Measurements from ENCODE around the gene KCNK3.

Gene KCNK3

GRCh38 chr2:26738481-26738880, 46.0 kb downstream of the KCNK3 start:
- no peak for DNase-seq (ENCODE audit: low read depth)
- H3K4me3 ChIP-seq (ENCODE audit: low read length): no peak overlapping the region
- TF ChIP-seq, protein P1, sequence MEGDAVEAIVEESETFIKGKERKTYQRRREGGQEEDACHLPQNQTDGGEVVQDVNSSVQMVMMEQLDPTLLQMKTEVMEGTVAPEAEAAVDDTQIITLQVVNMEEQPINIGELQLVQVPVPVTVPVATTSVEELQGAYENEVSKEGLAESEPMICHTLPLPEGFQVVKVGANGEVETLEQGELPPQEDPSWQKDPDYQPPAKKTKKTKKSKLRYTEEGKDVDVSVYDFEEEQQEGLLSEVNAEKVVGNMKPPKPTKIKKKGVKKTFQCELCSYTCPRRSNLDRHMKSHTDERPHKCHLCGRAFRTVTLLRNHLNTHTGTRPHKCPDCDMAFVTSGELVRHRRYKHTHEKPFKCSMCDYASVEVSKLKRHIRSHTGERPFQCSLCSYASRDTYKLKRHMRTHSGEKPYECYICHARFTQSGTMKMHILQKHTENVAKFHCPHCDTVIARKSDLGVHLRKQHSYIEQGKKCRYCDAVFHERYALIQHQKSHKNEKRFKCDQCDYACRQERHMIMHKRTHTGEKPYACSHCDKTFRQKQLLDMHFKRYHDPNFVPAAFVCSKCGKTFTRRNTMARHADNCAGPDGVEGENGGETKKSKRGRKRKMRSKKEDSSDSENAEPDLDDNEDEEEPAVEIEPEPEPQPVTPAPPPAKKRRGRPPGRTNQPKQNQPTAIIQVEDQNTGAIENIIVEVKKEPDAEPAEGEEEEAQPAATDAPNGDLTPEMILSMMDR (conservative IDR thresholded peaks at IDR 0.05; ENCODE audit: low read depth, low read length): no peak

GRCh38 chr2:26739514-26739913, 47.0 kb downstream of the KCNK3 start:
- H3K4me3 ChIP-seq (ENCODE audit: low read length): no peak overlapping the region
- TF ChIP-seq, protein P1 (conservative IDR thresholded peaks at IDR 0.05; ENCODE audit: low read depth, low read length): no peak
- DNase-seq (ENCODE audit: low read depth): no peak

DNA sequence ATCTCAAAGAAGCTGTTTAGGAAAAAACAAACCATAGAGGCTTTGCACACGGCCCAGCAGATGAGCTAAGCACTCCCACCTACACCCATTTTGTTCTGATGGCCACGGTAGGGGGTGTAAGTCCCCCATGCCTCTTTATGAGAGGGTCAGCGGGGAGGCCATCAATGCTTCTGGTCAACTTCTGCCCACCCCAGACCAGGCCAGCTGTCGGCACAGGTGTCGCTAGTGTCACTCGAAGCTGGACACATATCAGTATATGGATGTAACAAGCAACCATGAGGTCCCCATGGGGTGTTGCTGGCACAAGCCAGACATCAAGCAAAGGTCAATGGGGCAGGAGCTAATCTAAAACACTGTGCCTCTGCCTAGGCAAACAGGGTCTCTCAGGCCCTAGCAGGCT, 47.8 kb downstream of the KCNK3 start:
- TF ChIP-seq, protein P1 (conservative IDR thresholded peaks at IDR 0.05; ENCODE audit: low read depth, low read length): no peak
- DNase-seq (ENCODE audit: low read depth): no peak
- H3K4me3 ChIP-seq (ENCODE audit: low read length): no peak overlapping the region

DNA sequence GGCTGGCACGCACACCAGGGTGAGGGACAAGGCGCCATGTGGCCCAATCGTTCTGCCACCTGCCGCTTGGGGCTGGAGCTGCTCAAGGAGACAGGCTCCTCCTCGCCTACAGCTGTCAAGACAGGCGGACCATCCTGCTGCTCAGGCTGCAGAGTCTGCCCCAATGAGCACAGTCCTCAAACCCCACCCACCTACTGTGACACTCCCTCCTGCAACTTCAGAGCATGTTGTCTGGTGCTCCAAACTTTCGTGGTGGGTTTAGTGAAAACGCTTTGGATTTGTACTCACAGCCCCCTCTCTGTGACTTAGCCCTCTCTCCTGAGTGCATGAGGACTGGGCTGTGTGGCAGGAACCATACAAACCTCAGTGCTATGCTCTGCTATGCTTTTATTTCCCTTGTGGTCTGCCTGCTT, 48.4 kb downstream of the KCNK3 start:
- TF ChIP-seq, protein P1 (conservative IDR thresholded peaks at IDR 0.05; ENCODE audit: low read depth, low read length): no peak
- no peak for DNase-seq (ENCODE audit: low read depth)

DNA sequence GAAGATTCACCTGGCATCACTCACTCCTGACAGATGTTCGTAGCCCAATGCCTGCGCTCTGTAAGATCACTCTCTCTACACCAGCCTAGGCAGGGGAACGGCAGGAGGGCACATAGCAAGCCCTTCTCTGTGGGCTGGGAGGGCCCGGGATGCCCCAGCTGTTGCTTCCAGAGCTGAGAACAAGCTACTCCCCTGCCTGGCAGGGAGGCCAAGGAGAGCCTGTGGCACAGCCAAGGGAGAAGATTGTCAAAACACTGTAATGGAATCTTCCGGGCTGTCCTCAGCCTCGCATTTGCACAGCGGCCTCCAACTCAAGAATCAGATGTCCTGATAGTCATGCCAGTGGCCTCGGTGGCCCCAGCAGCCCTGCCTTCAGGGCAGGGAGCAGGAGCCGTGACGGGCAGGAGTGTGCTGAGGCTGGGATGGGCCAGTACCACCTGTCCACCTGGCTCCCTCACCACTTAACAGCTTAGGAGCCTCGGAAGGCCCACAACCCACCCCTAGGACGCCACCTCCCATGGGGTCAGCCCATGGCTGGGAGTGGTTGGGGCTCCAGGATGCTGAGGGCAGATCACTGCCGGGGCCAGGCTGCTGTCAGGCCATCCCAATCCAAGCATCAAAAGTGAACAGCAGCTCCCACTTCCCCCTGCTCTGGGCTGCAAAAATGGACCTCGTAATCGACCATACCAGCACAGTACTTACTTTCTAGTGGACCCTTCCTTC, 49.7 kb downstream of the KCNK3 start:
- DNase-seq (ENCODE audit: low read depth): no peak
- H3K4me3 ChIP-seq (ENCODE audit: low read length): no peak overlapping the region
- TF ChIP-seq, protein P1 (conservative IDR thresholded peaks at IDR 0.05; ENCODE audit: low read depth, low read length): no peak

More for the DNA sequence above, 48.4 kb downstream of the KCNK3 start:
- no peak overlapping the region for H3K4me3 ChIP-seq (ENCODE audit: low read length)

DNA sequence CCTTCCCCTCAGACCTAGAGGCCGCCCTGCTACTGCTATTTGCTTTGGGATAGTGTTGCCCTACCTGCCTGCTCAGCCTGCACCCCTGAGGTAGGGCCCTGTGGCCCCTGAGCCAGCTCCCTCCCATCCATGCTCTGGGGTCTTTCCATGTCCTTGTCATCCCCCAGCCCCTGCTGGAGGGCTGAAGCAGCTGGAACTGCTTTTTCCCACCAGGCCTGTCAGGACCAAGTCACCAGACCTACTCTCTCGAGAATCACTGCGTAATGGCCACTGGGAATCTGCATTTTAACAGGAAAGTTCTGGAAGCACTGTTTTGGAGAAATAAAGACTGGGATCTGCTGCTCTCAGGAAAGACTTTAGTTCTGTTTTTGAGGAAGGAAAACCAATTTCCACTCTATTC, 51.3 kb downstream of the KCNK3 start:
- H3K4me3 ChIP-seq (ENCODE audit: low read length): no peak overlapping the region
- TF ChIP-seq, protein P1 (conservative IDR thresholded peaks at IDR 0.05; ENCODE audit: low read depth, low read length): no peak
- DNase-seq (ENCODE audit: low read depth): no peak

DNA sequence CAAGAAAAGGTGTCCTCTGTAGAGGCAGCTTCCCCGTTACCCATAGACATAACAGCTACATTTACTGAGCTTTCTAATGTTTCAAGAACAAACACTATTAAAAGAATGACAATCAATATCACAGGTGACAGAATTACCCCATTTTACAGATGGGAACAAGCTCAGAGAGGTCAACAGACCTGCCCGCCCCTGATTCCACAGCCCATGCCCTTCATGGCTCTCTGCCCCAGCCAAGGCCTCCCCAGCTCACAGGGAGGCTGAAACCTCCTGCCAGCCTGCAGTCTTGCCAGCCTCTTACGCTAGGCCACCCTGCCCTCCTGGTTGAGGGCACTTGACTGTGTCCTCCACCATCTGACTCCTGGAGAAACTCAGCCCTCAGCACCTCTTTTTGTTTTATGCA, 52.4 kb downstream of the KCNK3 start:
- TF ChIP-seq, protein P1 (conservative IDR thresholded peaks at IDR 0.05; ENCODE audit: low read depth, low read length): no peak
- H3K4me3 ChIP-seq (ENCODE audit: low read length): no peak overlapping the region
- DNase-seq (ENCODE audit: low read depth): no peak
